ENCODE measurements around the gene ADGRL1.
A peak's percentile ranks its signal among the peaks of the same experiment; 100 is the strongest.
"Not testable (repeated sequence)": the region's sequence is repeated elsewhere in the genome, so short reads cannot be mapped to it uniquely, and the experiment has no call there.

Gene ADGRL1

DNA sequence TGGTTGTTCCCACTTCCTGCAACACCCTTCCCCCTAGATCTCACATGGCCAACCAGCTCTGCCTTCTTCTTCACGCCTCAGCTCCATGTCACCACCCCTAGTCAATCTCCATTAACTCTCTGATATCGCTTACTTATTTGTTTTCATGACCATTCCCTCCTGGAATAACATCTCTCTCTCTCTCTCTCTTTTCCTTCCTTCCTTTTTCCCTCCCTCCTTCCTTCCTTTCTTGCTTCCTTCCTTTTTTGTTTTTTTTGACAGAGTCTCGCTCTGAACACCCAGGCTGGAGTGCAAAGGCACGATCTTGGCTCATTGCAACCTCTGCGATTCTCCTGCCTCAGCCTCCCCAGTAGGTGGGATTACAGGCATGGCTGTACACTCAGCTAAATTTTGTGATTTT is 44.9 kb upstream of the ADGRL1 start:
- Histone ChIP-seq H3K27ac (replicated peaks; ENCODE audit: low read length) (no peak overlapping the region), H4K8ac (ENCODE audit: low read depth, low read length) (no peak overlapping the region), H3K27me3 (ENCODE audit: control insufficient read depth in 3 of 3, insufficient read depth in 3 of 3, low read depth in 1 of 3, low read length in 3 of 3) (no peaks in the 10 kb centered on the region), H3K4ac (ENCODE audit: low read length) (no peak overlapping the region), H2BK5ac (ENCODE audit: low read length) (no peak overlapping the region), H3K4me2 (ENCODE audit: insufficient read depth, low read length, poor library complexity, severe bottlenecking) (no peak overlapping the region), H2BK15ac (ENCODE audit: low read length) (no peak overlapping the region), H3K36me3 (replicated peaks in 1 of 2; ENCODE audit: control insufficient read depth in 2 of 2, insufficient read depth in 2 of 2, low read length in 2 of 2) (no peaks in the 10 kb centered on the region), H3K23ac (ENCODE audit: low read depth, low read length, poor library complexity) (no peak overlapping the region), H4K91ac (ENCODE audit: low read depth, low read length, poor library complexity) (no peak overlapping the region), H3K9me3 (replicated peaks in 1 of 2; ENCODE audit: control insufficient read depth in 2 of 2, insufficient read depth in 1 of 2, low read depth in 1 of 2, low read length in 2 of 2) (no peaks in the 10 kb centered on the region), H2BK12ac (ENCODE audit: low read length) (no peak overlapping the region), H3K9ac (ENCODE audit: low read depth, low read length, poor library complexity) (no peak overlapping the region), H2AFZ (ENCODE audit: low read length) (no peak overlapping the region), H3K18ac (ENCODE audit: low read length) (no peak overlapping the region), H3K4me3 (ENCODE audit: low read length in 2 of 2) (no peak overlapping the region), H3K79me1 (ENCODE audit: low read depth, low read length) (no peaks in the 10 kb centered on the region), H2AK5ac (ENCODE audit: low read depth, low read length) (no peak overlapping the region), H3K4me1 (ENCODE audit: control insufficient read depth in 2 of 2, insufficient read depth in 1 of 2, low read depth in 1 of 2, low read length in 2 of 2) (peaks cover 7% of the 10 kb centered on the region in 2 donors), H3K14ac (ENCODE audit: low read length) (no peak overlapping the region), H2BK120ac (ENCODE audit: low read depth, low read length) (no peak overlapping the region)
- WGBS, 2 donors (ENCODE audit: extremely low coverage in 2 of 2, insufficient read length in 2 of 2, insufficient replicate concordance in 1 of 2): no CpG with 5 or more reads among the region's 5 CpGs
- DNase-seq (ENCODE audit: low spot score): no peak

DNA sequence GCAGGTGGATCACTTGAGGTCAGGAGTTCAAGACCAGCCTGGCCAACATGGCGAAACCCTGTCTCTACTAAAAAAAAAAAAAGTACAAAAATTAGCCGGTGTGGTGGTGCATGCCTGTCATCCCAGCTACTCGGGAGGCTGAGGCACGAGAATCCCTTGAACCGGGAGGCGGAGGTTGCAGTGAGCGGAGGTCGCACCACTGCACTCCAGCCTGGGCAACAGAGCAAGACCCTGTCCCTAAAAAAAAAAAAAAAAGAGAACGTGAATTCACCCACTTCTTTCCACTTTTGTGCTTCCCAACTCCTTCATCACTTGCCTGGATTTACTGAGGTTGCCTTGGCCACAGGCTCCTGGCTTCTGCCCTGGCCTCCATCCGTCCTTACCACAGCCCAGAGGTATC is 44.3 kb upstream of the ADGRL1 start:
- not testable (repeated sequence) for H4K8ac ChIP-seq (ENCODE audit: low read depth, low read length); H3K4me1 ChIP-seq (ENCODE audit: control insufficient read depth in 2 of 2, insufficient read depth in 1 of 2, low read depth in 1 of 2, low read length in 2 of 2); H3K27ac ChIP-seq (replicated peaks; ENCODE audit: low read length); H2BK120ac ChIP-seq (ENCODE audit: low read depth, low read length); H3K9ac ChIP-seq (ENCODE audit: low read depth, low read length, poor library complexity); H3K27me3 ChIP-seq (ENCODE audit: control insufficient read depth in 3 of 3, insufficient read depth in 3 of 3, low read depth in 1 of 3, low read length in 3 of 3); H3K4me2 ChIP-seq (ENCODE audit: insufficient read depth, low read length, poor library complexity, severe bottlenecking); H3K23ac ChIP-seq (ENCODE audit: low read depth, low read length, poor library complexity); H2BK12ac ChIP-seq (ENCODE audit: low read length); H3K9me3 ChIP-seq (replicated peaks in 1 of 2; ENCODE audit: control insufficient read depth in 2 of 2, insufficient read depth in 1 of 2, low read depth in 1 of 2, low read length in 2 of 2); H2BK15ac ChIP-seq (ENCODE audit: low read length); H3K4me3 ChIP-seq (ENCODE audit: low read length in 2 of 2); H3K79me1 ChIP-seq (ENCODE audit: low read depth, low read length); H3K36me3 ChIP-seq (replicated peaks in 1 of 2; ENCODE audit: control insufficient read depth in 2 of 2, insufficient read depth in 2 of 2, low read length in 2 of 2); H2AFZ ChIP-seq (ENCODE audit: low read length); H3K4ac ChIP-seq (ENCODE audit: low read length); H3K14ac ChIP-seq (ENCODE audit: low read length); H2BK5ac ChIP-seq (ENCODE audit: low read length); H4K91ac ChIP-seq (ENCODE audit: low read depth, low read length, poor library complexity); H2AK5ac ChIP-seq (ENCODE audit: low read depth, low read length); DNase-seq (ENCODE audit: low spot score)
- no CpG with 5 or more reads among the region's 10 CpGs for WGBS, 2 donors (ENCODE audit: extremely low coverage in 2 of 2, insufficient read length in 2 of 2, insufficient replicate concordance in 1 of 2)
- peak overlapping the region; percentile 56 for H3K18ac ChIP-seq (ENCODE audit: low read length)

- H2BK120ac ChIP-seq (ENCODE audit: low read depth, low read length); H3K14ac ChIP-seq (ENCODE audit: low read length); H3K9ac ChIP-seq (ENCODE audit: low read depth, low read length, poor library complexity); H3K9me3 ChIP-seq (replicated peaks in 1 of 2; ENCODE audit: control insufficient read depth in 2 of 2, insufficient read depth in 1 of 2, low read depth in 1 of 2, low read length in 2 of 2); DNase-seq (ENCODE audit: low spot score); H3K36me3 ChIP-seq (replicated peaks in 1 of 2; ENCODE audit: control insufficient read depth in 2 of 2, insufficient read depth in 2 of 2, low read length in 2 of 2); H3K79me1 ChIP-seq (ENCODE audit: low read depth, low read length); H3K23ac ChIP-seq (ENCODE audit: low read depth, low read length, poor library complexity); H2BK15ac ChIP-seq (ENCODE audit: low read length); H3K4ac ChIP-seq (ENCODE audit: low read length); H3K27me3 ChIP-seq (ENCODE audit: control insufficient read depth in 3 of 3, insufficient read depth in 3 of 3, low read depth in 1 of 3, low read length in 3 of 3); H3K18ac ChIP-seq (ENCODE audit: low read length); H2BK12ac ChIP-seq (ENCODE audit: low read length); H4K8ac ChIP-seq (ENCODE audit: low read depth, low read length); H3K4me1 ChIP-seq (ENCODE audit: control insufficient read depth in 2 of 2, insufficient read depth in 1 of 2, low read depth in 1 of 2, low read length in 2 of 2); H2AFZ ChIP-seq (ENCODE audit: low read length); H3K4me2 ChIP-seq (ENCODE audit: insufficient read depth, low read length, poor library complexity, severe bottlenecking): not testable (repeated sequence)
- H3K4me3 ChIP-seq (ENCODE audit: low read length in 2 of 2): peak overlapping the region in 1 of 2 donors; percentile 50
- peak overlapping the region; percentile 75 for H2AK5ac ChIP-seq (ENCODE audit: low read depth, low read length)
- no CpG with 5 or more reads among the region's 2 CpGs for WGBS, 2 donors (ENCODE audit: extremely low coverage in 2 of 2, insufficient read length in 2 of 2, insufficient replicate concordance in 1 of 2)
- H3K27ac ChIP-seq (replicated peaks; ENCODE audit: low read length): peak overlapping the region; percentile 99
- H4K91ac ChIP-seq (ENCODE audit: low read depth, low read length, poor library complexity): peak overlapping the region; percentile 95
- peak overlapping the region; percentile 66 for H2BK5ac ChIP-seq (ENCODE audit: low read length)
Measured at GRCh38 chr19:14249891-14250290, 43.9 kb upstream of the ADGRL1 start.

GRCh38 chr19:14249012-14249754 is 43.2 kb upstream of the ADGRL1 start:
- H3K27ac ChIP-seq (replicated peaks; ENCODE audit: low read length): peak overlapping the region; percentile 99
- H3K36me3 ChIP-seq (replicated peaks in 1 of 2; ENCODE audit: control insufficient read depth in 2 of 2, insufficient read depth in 2 of 2, low read length in 2 of 2); H3K9me3 ChIP-seq (replicated peaks in 1 of 2; ENCODE audit: control insufficient read depth in 2 of 2, insufficient read depth in 1 of 2, low read depth in 1 of 2, low read length in 2 of 2); H3K23ac ChIP-seq (ENCODE audit: low read depth, low read length, poor library complexity); H3K4me1 ChIP-seq (ENCODE audit: control insufficient read depth in 2 of 2, insufficient read depth in 1 of 2, low read depth in 1 of 2, low read length in 2 of 2); H3K27me3 ChIP-seq (ENCODE audit: control insufficient read depth in 3 of 3, insufficient read depth in 3 of 3, low read depth in 1 of 3, low read length in 3 of 3); H3K79me1 ChIP-seq (ENCODE audit: low read depth, low read length); H4K8ac ChIP-seq (ENCODE audit: low read depth, low read length): not testable (repeated sequence)
- peak; percentile 44 for DNase-seq (ENCODE audit: low spot score)
- H3K9ac ChIP-seq (ENCODE audit: low read depth, low read length, poor library complexity): peak overlapping the region; percentile 81
- H2BK12ac ChIP-seq (ENCODE audit: low read length): peak overlapping the region; percentile 90
- peak overlapping the region; percentile 98 for H2BK120ac ChIP-seq (ENCODE audit: low read depth, low read length)
- H3K4me2 ChIP-seq (ENCODE audit: insufficient read depth, low read length, poor library complexity, severe bottlenecking): peak overlapping the region; percentile 49
- peak overlapping the region; percentile 66 for H2BK5ac ChIP-seq (ENCODE audit: low read length)
- peak overlapping the region; percentile 89 for H2AFZ ChIP-seq (ENCODE audit: low read length)
- peak overlapping the region; percentile 95 for H4K91ac ChIP-seq (ENCODE audit: low read depth, low read length, poor library complexity)
- peak overlapping the region; percentile 56 for H3K14ac ChIP-seq (ENCODE audit: low read length)
- peak overlapping the region; percentile 81 for H2BK15ac ChIP-seq (ENCODE audit: low read length)
- WGBS, 2 donors (ENCODE audit: extremely low coverage in 2 of 2, insufficient read length in 2 of 2, insufficient replicate concordance in 1 of 2): no CpG with 5 or more reads among the region's 39 CpGs
- peak overlapping the region; percentile 50 to 74 for H3K4me3 ChIP-seq (ENCODE audit: low read length in 2 of 2)
- H2AK5ac ChIP-seq (ENCODE audit: low read depth, low read length): peak overlapping the region; percentile 75
- peak overlapping the region; percentile 97 for H3K18ac ChIP-seq (ENCODE audit: low read length)
- peak overlapping the region; percentile 53 for H3K4ac ChIP-seq (ENCODE audit: low read length)
